Neural cell (in vitro differentiated cells): ENCODE data around the gene PCDH15.

Experiments used
- EP300 ChIP-seq: fragments of 450-650 bp; conservative IDR thresholded peaks from 2 replicates; pipeline ENCODE4 v1.6.1; 2014; ENCODE audit warnings: antibody characterized with exemption, mild to moderate bottlenecking, moderate library complexity; ENCODE audit not compliant: poor library complexity, severe bottlenecking
- EZH2 ChIP-seq: fragments of 200-600, 300-800 bp; shearing (Covaris generic), sonication (generic); IDR thresholded peaks from 2 replicates; pipeline ENCODE4 v1.6.1; 2014; ENCODE audit warnings: antibody characterized with exemption, low read length, borderline replicate concordance, mild to moderate bottlenecking; ENCODE audit not compliant: insufficient read depth, poor library complexity, severe bottlenecking
- MXI1 ChIP-seq: fragments of 450-650 bp; conservative IDR thresholded peaks from 2 replicates; pipeline ENCODE4 v1.6.1; 2014; ENCODE audit warnings: antibody characterized with exemption, mild to moderate bottlenecking; ENCODE audit not compliant: poor library complexity, severe bottlenecking
- POLR2AphosphoS5 ChIP-seq: IDR thresholded peaks from 2 replicates; pipeline ENCODE4 v1.6.1; 2012
- RAD21 ChIP-seq: fragments of 450-650 bp; conservative IDR thresholded peaks from 2 replicates; pipeline ENCODE4 v1.6.1; 2014; ENCODE audit warnings: antibody characterized with exemption, mild to moderate bottlenecking, moderate library complexity
- SMC3 ChIP-seq: fragments of 450-650 bp; conservative IDR thresholded peaks from 2 replicates; pipeline ENCODE4 v1.6.1; 2014; ENCODE audit warnings: antibody characterized with exemption, mild to moderate bottlenecking, moderate library complexity; ENCODE audit not compliant: poor library complexity
- TAF1 ChIP-seq: IDR thresholded peaks from 2 replicates; pipeline ENCODE4 v1.6.1; 2012; ENCODE audit warnings: low read depth
- TF ChIP-seq, protein P1 (sequence below): fragments of 450-650 bp; IDR thresholded peaks from 2 replicates; pipeline ENCODE4 v1.5.1; 2014; ENCODE audit warnings: antibody characterized with exemption, mild to moderate bottlenecking, moderate library complexity; ENCODE audit not compliant: poor library complexity, severe bottlenecking
- TF ChIP-seq, protein P2 (sequence below): IDR thresholded peaks from 2 replicates; pipeline ENCODE4 v1.6.1; 2012; ENCODE audit warnings: borderline replicate concordance

DNA sequence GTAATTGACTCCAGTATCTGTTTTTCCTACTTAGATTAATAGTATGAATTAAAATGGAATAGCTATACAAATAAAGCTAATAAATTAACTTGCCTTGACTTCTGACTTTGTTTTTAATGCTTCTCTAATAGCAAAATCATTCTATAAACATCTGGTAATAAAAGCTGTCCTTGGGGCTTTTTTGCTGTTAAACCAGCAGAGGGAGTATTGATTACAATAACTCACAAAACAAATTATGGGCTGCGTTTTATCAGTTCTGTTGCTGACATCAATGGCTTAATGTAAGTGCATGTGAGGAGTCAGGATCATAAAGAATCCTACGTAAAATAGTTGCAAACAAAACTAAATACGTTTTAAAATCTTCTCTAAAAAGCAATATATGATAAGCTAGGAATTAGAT is 667.8 kb downstream of the PCDH15 start:
- TF ChIP-seq, protein P1, sequence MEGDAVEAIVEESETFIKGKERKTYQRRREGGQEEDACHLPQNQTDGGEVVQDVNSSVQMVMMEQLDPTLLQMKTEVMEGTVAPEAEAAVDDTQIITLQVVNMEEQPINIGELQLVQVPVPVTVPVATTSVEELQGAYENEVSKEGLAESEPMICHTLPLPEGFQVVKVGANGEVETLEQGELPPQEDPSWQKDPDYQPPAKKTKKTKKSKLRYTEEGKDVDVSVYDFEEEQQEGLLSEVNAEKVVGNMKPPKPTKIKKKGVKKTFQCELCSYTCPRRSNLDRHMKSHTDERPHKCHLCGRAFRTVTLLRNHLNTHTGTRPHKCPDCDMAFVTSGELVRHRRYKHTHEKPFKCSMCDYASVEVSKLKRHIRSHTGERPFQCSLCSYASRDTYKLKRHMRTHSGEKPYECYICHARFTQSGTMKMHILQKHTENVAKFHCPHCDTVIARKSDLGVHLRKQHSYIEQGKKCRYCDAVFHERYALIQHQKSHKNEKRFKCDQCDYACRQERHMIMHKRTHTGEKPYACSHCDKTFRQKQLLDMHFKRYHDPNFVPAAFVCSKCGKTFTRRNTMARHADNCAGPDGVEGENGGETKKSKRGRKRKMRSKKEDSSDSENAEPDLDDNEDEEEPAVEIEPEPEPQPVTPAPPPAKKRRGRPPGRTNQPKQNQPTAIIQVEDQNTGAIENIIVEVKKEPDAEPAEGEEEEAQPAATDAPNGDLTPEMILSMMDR, result peak; percentile 58
- peak; percentile 65 for TF ChIP-seq RAD21
- TF ChIP-seq POLR2AphosphoS5, result no peak
- TF ChIP-seq EZH2, result no peak
- TF ChIP-seq SMC3, result peak; percentile 69
- TF ChIP-seq EP300, result no peak
- TF ChIP-seq, protein P2, sequence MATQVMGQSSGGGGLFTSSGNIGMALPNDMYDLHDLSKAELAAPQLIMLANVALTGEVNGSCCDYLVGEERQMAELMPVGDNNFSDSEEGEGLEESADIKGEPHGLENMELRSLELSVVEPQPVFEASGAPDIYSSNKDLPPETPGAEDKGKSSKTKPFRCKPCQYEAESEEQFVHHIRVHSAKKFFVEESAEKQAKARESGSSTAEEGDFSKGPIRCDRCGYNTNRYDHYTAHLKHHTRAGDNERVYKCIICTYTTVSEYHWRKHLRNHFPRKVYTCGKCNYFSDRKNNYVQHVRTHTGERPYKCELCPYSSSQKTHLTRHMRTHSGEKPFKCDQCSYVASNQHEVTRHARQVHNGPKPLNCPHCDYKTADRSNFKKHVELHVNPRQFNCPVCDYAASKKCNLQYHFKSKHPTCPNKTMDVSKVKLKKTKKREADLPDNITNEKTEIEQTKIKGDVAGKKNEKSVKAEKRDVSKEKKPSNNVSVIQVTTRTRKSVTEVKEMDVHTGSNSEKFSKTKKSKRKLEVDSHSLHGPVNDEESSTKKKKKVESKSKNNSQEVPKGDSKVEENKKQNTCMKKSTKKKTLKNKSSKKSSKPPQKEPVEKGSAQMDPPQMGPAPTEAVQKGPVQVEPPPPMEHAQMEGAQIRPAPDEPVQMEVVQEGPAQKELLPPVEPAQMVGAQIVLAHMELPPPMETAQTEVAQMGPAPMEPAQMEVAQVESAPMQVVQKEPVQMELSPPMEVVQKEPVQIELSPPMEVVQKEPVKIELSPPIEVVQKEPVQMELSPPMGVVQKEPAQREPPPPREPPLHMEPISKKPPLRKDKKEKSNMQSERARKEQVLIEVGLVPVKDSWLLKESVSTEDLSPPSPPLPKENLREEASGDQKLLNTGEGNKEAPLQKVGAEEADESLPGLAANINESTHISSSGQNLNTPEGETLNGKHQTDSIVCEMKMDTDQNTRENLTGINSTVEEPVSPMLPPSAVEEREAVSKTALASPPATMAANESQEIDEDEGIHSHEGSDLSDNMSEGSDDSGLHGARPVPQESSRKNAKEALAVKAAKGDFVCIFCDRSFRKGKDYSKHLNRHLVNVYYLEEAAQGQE, result no peak
- no peak for TF ChIP-seq TAF1
- TF ChIP-seq MXI1, result no peak
